ENCODE measurements around the gene LMBRD1. TPM values are rescaled to one million over a fixed set of nuclear protein-coding genes. Genes with fewer than 3 reads are reported as not detected.

The LMBRD1 gene
- total RNA-seq, 1 donor from 2014 or later, result 38.3 TPM

DNA sequence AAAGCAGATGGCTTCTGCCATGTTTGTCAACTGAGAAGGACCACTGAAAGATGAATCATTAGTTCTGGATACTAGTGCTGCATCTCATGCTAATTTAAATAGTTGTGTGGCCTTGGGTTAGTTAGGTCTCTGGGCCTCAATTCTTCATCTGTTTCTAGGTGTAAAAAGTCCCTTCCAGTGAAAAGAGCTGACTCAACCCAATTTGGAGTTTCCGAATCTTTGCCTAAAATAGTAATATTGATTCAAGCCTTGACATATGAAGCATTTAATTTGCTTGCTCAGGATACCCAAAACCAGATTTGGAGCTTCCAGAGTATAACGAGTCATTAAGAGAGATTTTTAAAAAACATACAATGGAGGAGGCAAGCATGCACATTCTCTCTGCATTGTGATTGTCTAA, 163.9 kb downstream of the LMBRD1 start:
- Mint-ChIP-seq H3K36me3 (no peaks in the 10 kb centered on the region), H3K4me3 (no peak overlapping the region), H3K27me3 (no peaks in the 10 kb centered on the region), H3K4me1 (ENCODE audit: unreplicated experiment) (peaks cover 4% of the 10 kb centered on the region), H3K27ac (no peak overlapping the region), H3K9me3 (no peaks in the 10 kb centered on the region)
- no peak for DNase-seq (ENCODE audit: extremely low spot score, unreplicated experiment)
- TF ChIP-seq, protein P1, sequence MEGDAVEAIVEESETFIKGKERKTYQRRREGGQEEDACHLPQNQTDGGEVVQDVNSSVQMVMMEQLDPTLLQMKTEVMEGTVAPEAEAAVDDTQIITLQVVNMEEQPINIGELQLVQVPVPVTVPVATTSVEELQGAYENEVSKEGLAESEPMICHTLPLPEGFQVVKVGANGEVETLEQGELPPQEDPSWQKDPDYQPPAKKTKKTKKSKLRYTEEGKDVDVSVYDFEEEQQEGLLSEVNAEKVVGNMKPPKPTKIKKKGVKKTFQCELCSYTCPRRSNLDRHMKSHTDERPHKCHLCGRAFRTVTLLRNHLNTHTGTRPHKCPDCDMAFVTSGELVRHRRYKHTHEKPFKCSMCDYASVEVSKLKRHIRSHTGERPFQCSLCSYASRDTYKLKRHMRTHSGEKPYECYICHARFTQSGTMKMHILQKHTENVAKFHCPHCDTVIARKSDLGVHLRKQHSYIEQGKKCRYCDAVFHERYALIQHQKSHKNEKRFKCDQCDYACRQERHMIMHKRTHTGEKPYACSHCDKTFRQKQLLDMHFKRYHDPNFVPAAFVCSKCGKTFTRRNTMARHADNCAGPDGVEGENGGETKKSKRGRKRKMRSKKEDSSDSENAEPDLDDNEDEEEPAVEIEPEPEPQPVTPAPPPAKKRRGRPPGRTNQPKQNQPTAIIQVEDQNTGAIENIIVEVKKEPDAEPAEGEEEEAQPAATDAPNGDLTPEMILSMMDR (conservative IDR thresholded peaks at IDR 0.05), result no peak

GRCh38 chr6:69631552-69632346, 165.1 kb downstream of the LMBRD1 start:
- Mint-ChIP-seq H3K4me1 (ENCODE audit: unreplicated experiment) (peaks cover 4% of the 10 kb centered on the region), H3K9me3 (peaks cover 3% of the 10 kb centered on the region), H3K36me3 (no peaks in the 10 kb centered on the region), H3K27ac (no peak overlapping the region), H3K27me3 (no peaks in the 10 kb centered on the region), H3K4me3 (no peak overlapping the region)
- TF ChIP-seq, protein P1 (conservative IDR thresholded peaks at IDR 0.05), result no peak
- DNase-seq (ENCODE audit: extremely low spot score, unreplicated experiment), result no peak

DNA sequence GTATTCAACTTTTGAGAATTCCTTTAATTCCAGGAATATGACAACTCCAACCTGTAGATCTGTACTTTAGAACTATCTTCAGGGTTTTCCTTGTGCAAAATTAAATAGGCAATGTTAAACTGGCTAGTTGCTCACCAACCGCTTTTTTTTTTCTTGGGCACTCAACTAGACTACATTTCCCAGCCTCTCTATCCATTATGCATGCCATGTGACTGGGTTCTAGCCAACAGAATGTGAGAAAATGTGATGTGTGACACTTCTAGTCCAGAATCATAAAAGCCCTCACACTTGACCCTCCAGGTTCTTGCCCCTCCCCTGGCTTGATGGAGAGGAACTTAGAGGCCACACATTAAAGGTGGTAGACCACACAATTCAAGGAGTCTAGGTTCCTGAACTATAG, 166.0 kb downstream of the LMBRD1 start:
- TF ChIP-seq, protein P1 (conservative IDR thresholded peaks at IDR 0.05), result no peak
- Mint-ChIP-seq H3K4me3 (no peak overlapping the region), H3K4me1 (ENCODE audit: unreplicated experiment) (peaks cover 4% of the 10 kb centered on the region)

GRCh38 chr6:69627625-69628024, 169.2 kb downstream of the LMBRD1 start:
- H3K4me1 Mint-ChIP-seq (ENCODE audit: unreplicated experiment), result peaks cover 10% of the 10 kb centered on the region
- H3K4me3 Mint-ChIP-seq, result no peak overlapping the region
- peaks cover 3% of the 10 kb centered on the region for H3K9me3 Mint-ChIP-seq
- TF ChIP-seq, protein P1 (conservative IDR thresholded peaks at IDR 0.05), result no peak
- DNase-seq (ENCODE audit: extremely low spot score, unreplicated experiment), result no peak
- H3K36me3 Mint-ChIP-seq, result no peaks in the 10 kb centered on the region
- H3K27me3 Mint-ChIP-seq, result no peaks in the 10 kb centered on the region
- H3K27ac Mint-ChIP-seq, result no peak overlapping the region

More for the DNA sequence above, 166.0 kb downstream of the LMBRD1 start:
- H3K9me3 Mint-ChIP-seq, result peaks cover 3% of the 10 kb centered on the region
- H3K27ac Mint-ChIP-seq, result no peak overlapping the region
- no peaks in the 10 kb centered on the region for H3K36me3 Mint-ChIP-seq
- DNase-seq (ENCODE audit: extremely low spot score, unreplicated experiment), result no peak
- H3K27me3 Mint-ChIP-seq, result no peaks in the 10 kb centered on the region

DNA sequence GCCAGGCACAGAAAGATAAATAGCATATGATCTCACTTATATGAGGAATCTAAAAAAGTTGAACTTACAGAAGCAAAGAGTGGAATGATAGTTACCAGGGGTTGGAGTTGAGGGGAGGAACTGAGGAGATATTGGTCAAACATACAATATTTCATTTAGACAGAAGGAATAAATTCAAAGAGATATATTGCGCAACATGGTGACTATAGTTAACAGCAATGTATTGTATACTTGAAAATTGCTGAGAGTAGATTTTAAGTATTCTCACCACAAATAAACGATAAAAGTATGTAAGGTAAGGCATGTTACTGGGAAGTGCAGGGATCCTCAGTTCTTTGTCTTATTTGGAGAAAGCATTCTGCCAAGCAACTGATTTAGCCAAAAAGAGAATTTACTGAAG, 171.9 kb downstream of the LMBRD1 start:
- Mint-ChIP-seq H3K36me3 (no peaks in the 10 kb centered on the region), H3K9me3 (peaks cover 3% of the 10 kb centered on the region), H3K4me1 (ENCODE audit: unreplicated experiment) (peaks cover 8% of the 10 kb centered on the region), H3K4me3 (no peak overlapping the region), H3K27me3 (no peaks in the 10 kb centered on the region), H3K27ac (no peak overlapping the region)
- no peak for DNase-seq (ENCODE audit: extremely low spot score, unreplicated experiment)
- TF ChIP-seq, protein P1 (conservative IDR thresholded peaks at IDR 0.05), result no peak

Other genes starting within 250 kb of the LMBRD1 start
- 0.55 and 1.6 TPM in 2 replicates for gene COL19A1, start 69.5 kb upstream of the LMBRD1 start, total RNA-seq (ENCODE audit: low replicate concordance)